Activated T-helper 9 cell treated with anti-CD3 and anti-CD28 coated beads, Interleukin-2, amount 50 U/mL, for 16 hours (primary cell): ENCODE measurements around the gene E2F3.
A peak's percentile ranks its signal among the peaks of the same experiment; 100 is the strongest.

ENCODE experiments used
- DNase-seq: peaks from one replicate; pipeline ENCODE4 v3.0.0-alpha.2; 2020; ENCODE audit warnings: low read depth

E2F3 gene

GRCh38 chr6:20401205-20402091 is at the start of gene E2F3:
Gene E2F3 (plus strand): TSS chr6:20401879. CDS start chr6:20402233, 354 bp downstream.
- peak; percentile 97 for DNase-seq

GRCh38 chr6:20352346-20352745 is 49.3 kb upstream of the E2F3 start:
- no peak for DNase-seq

GRCh38 chr6:20353134-20353533 is 48.5 kb upstream of the E2F3 start:
- DNase-seq, result no peak

- DNase-seq, result no peak
Measured at GRCh38 chr6:20354366-20354765, 47.3 kb upstream of the E2F3 start.

- DNase-seq, result no peak
Measured at GRCh38 chr6:20360471-20361119, 41.1 kb upstream of the E2F3 start.

GRCh38 chr6:20362623-20363022 is 39.1 kb upstream of the E2F3 start:
- DNase-seq, result no peak

- DNase-seq, result no peak
Measured at GRCh38 chr6:20364327-20364726, 37.4 kb upstream of the E2F3 start.

GRCh38 chr6:20365456-20365855 is 36.2 kb upstream of the E2F3 start:
- DNase-seq, result no peak

GRCh38 chr6:20366082-20366830 is 35.4 kb upstream of the E2F3 start:
- DNase-seq, result peak; percentile 3

- no peak for DNase-seq
Measured at GRCh38 chr6:20367743-20368485, 33.8 kb upstream of the E2F3 start.

GRCh38 chr6:20370393-20370792 is 31.3 kb upstream of the E2F3 start:
- DNase-seq, result no peak

GRCh38 chr6:20370801-20371200 is 30.9 kb upstream of the E2F3 start:
- DNase-seq, result no peak

- DNase-seq, result no peak
Measured at GRCh38 chr6:20375436-20375835, 26.2 kb upstream of the E2F3 start.

- DNase-seq, result no peak
Measured at GRCh38 chr6:20377623-20378265, 23.9 kb upstream of the E2F3 start.

- DNase-seq, result no peak
Measured at GRCh38 chr6:20379231-20379630, 22.4 kb upstream of the E2F3 start.

- DNase-seq, result no peak
Measured at GRCh38 chr6:20386218-20386617, 15.5 kb upstream of the E2F3 start.

GRCh38 chr6:20389066-20389465 is 12.6 kb upstream of the E2F3 start:
- no peak for DNase-seq

- DNase-seq, result no peak
Measured at GRCh38 chr6:20393297-20393696, 8.4 kb upstream of the E2F3 start.

GRCh38 chr6:20399518-20399917 is 2.2 kb upstream of the E2F3 start:
- no peak for DNase-seq

GRCh38 chr6:20400456-20401204 is 1.0 kb upstream of the E2F3 start:
- DNase-seq, result peak; percentile 14

GRCh38 chr6:20402092-20402341 is 338 bp downstream of the E2F3 start:
- no peak for DNase-seq
